Heart left ventricle (tissue), 16 donors: ENCODE results near the gene WDR62. TPM values are rescaled to one million over a fixed set of nuclear protein-coding genes. Genes with fewer than 3 reads are reported as not detected.

Source experiments
- ATAC-seq, 4 donors: fragments of 200-7000 bp; cut with Tn5 transposase; one replicate each; pipeline ENCODE4 v1.9.1; 2020 to 2022; ENCODE audit warnings: moderate library complexity in 4 of 4, mild to moderate bottlenecking in 3 of 4, moderate number of reproducible peaks in 1 of 4
- DNase-seq, 5 donors: peaks; one replicate each; pipeline ENCODE4 v3.0.0-alpha.2; 2020
- H3K27ac ChIP-seq, 12 donors: fragments of 200-600 bp; sonication (generic) in 4 of 12; one replicate each; pipeline versions ENCODE4 v1.5.0 to v1.8.0; 2016 to 2022; ENCODE audit warnings: mild to moderate bottlenecking in 2 of 12
- H3K27me3 ChIP-seq, 9 donors: fragments of 200-600 bp; sonication (generic) in 2 of 9; one replicate each; pipeline versions ENCODE4 v1.5.1 to v1.8.0; 2016 to 2022; ENCODE audit warnings: mild to moderate bottlenecking in 3 of 9
- H3K36me3 ChIP-seq, 9 donors: fragments of 200-600 bp; sonication (generic) in 2 of 9; one replicate each; pipeline versions ENCODE4 v1.5.0 to v1.8.0; 2018 to 2022; ENCODE audit warnings: mild to moderate bottlenecking in 2 of 9
- H3K4me1 ChIP-seq, 12 donors: fragments of 200-600 bp; sonication (generic) in 4 of 12; one replicate each; pipeline versions ENCODE4 v1.5.0 to v1.8.0; 2016 to 2022; ENCODE audit warnings: mild to moderate bottlenecking in 3 of 12
- H3K4me3 ChIP-seq, 12 donors: fragments of 200-600 bp; sonication (generic) in 4 of 12; one replicate each; pipeline versions ENCODE4 v1.5.0 to v1.8.0; 2017 to 2022; ENCODE audit warnings: mild to moderate bottlenecking in 9 of 12, moderate library complexity in 4 of 12
- H3K9me3 ChIP-seq, 12 donors: fragments of 200-600 bp; sonication (generic) in 4 of 12; one replicate each; pipeline versions ENCODE4 v1.5.0 to v1.8.0; 2016 to 2022; ENCODE audit warnings: mild to moderate bottlenecking in 1 of 12
- CTCF ChIP-seq, 12 donors: fragments of 200-600 bp; sonication (generic) in 4 of 12; IDR thresholded peaks; one replicate each; pipeline versions ENCODE4 v1.5.0 to v1.8.0; 2018 to 2022; ENCODE audit warnings: antibody characterized with exemption in 12 of 12, mild to moderate bottlenecking in 5 of 12
- POLR2A ChIP-seq, 2 donors: fragments of 450-650 bp; IDR thresholded peaks; one replicate each; pipeline ENCODE4 v1.6.1; 2017; ENCODE audit warnings: antibody characterized with exemption in 2 of 2, mild to moderate bottlenecking in 2 of 2, moderate library complexity in 2 of 2
- WGBS, 4 donors: extraction: QIAGEN DNeasy Blood & Tissue Kit in 2 of 4; methylation state at CpG; one replicate each; pipeline versions ENCODE4 v1.1.5 to v1.1.7; 2013 to 2018; 5-methylcytosine and 5-hydroxymethylcytosine counted together
- intact Hi-C, 10 donors: fragments of 100-400 bp; cut with DNase I; formaldehyde crosslinking; loops; one replicate each; pipeline versions ENCODE4 v1.11.1 to v1.14.2; 2022
- polyA plus RNA-seq, 2 donors: library from polyadenylated mRNA; stranded (reverse); fragments of 200-250 nt; gene quantifications; one replicate each; pipeline ENCODE4 v1.2.3, GENCODE V29; 2013
- total RNA-seq, 9 donors: library from RNA; depleted of rRNA in 2 of 9; stranded (reverse); fragments of >200 nt in 2 of 9; fragmentation: NEBNext Ultra II Directional in 3 of 9; extraction: Animal tissue kit (Norgen Biotek cat#: 25700) in 3 of 9; gene quantifications; one replicate each; pipeline versions ENCODE4 v1.1.0 to v1.2.4, GENCODE V29; 2016 to 2023
- donor health status: ischemic (EF 13 %, LVEDD 7.1; RV severe dilation, severe dysfunction).
- donor health status: healthy with polysubstance abuse.
- donor health status: DM: no; HTN: yes; CAD: no.
- donor health status: DM: no; HTN: no; CAD: no.
- donor health status: ischemic (EF 25% LVEDD 6.9; RV normal size, moderate dysfunction).
- donor health status: ischemic (EF 25% LVEDD 5.7; RV mildly dilated, moderate dysfunction).
- donor health status: healthy.
- donor health status: DM: yes; HTN: yes; CAD: no.
- donor health status: ischemic (EF 35%, LVEDD 5.7; RV mildly dilated, moderate dysfunction).
- donor health status: nonischemic (EF 11% LVEDD 7.7; RV severe dilation, severe dysfunction).
- donor health status: DM: yes; HTN: yes; CAD: no.
- donor health status: PGD.
- donor health status: ischemic (EF 29% LVEDD 5.4; RV normal size, mild dysfunction).
- donor health status: nonischemic (EF 23%, LVEDD 6.1; RV moderate dilation, normal function).

The WDR62 gene
- total and polyA plus RNA-seq, 11 donors, result 1.4 to 24.3 (median 7.7) TPM

- peaks cover 0 to 9% (median 0%) of the 10 kb centered on the region in 9 donors for H3K27me3 ChIP-seq
- WGBS, 4 donors, result 79 to 87% (median 82%) methylated on average over 10 of the region's 10 CpGs
Measured at GRCh38 chr19:36028313-36029041, 26.2 kb upstream of the WDR62 start.

GRCh38 chr19:36030264-36031148, 24.2 kb upstream of the WDR62 start:
- TF ChIP-seq POLR2A (IDR thresholded peaks at IDR 0.05) (no peak), CTCF (IDR thresholded peaks at IDR 0.05) (peak in 1 of 12 donors; percentile 15)
- H3K9me3 ChIP-seq, result no peaks in the 10 kb centered on the region
- peaks cover 0 to 9% (median 0%) of the 10 kb centered on the region in 9 donors for H3K27me3 ChIP-seq
- ATAC-seq (no peak), DNase-seq (no peak)
- WGBS, 4 donors, result 84 to 91% (median 88%) methylated on average over 8 of the region's 8 CpGs
- no peak overlapping the region for H3K27ac ChIP-seq
- H3K4me3 ChIP-seq, result no peak overlapping the region
- peaks cover 0 to 15% (median 2%) of the 10 kb centered on the region in 12 donors for H3K4me1 ChIP-seq
- peaks cover 0 to 17% (median 0%) of the 10 kb centered on the region in 9 donors for H3K36me3 ChIP-seq
- intact Hi-C loops, result no loop called here

More at GRCh38 chr19:36028313-36029041, 26.2 kb upstream of the WDR62 start:
- no peaks in the 10 kb centered on the region for H3K9me3 ChIP-seq
- TF ChIP-seq CTCF (IDR thresholded peaks at IDR 0.05), result no peak
- no peak for TF ChIP-seq POLR2A (IDR thresholded peaks at IDR 0.05)
- H3K36me3 ChIP-seq, result peaks cover 0 to 21% (median 4%) of the 10 kb centered on the region in 9 donors
- peaks cover 0 to 15% (median 2%) of the 10 kb centered on the region in 12 donors for H3K4me1 ChIP-seq
- DNase-seq, result no peak
- intact Hi-C loops, result no loop called here
- H3K4me3 ChIP-seq, result no peak overlapping the region
- no peak for ATAC-seq
- H3K27ac ChIP-seq, result no peak overlapping the region

GRCh38 chr19:36031308-36031707, 23.4 kb upstream of the WDR62 start:
- TF ChIP-seq POLR2A (IDR thresholded peaks at IDR 0.05), result no peak
- no peak for TF ChIP-seq CTCF (IDR thresholded peaks at IDR 0.05)
- intact Hi-C loops, result no loop called here
- H3K4me1 ChIP-seq, result peaks cover 0 to 15% (median 2%) of the 10 kb centered on the region in 12 donors
- H3K27me3 ChIP-seq, result peaks cover 0 to 9% (median 0%) of the 10 kb centered on the region in 9 donors
- ATAC-seq (no peak), DNase-seq (no peak)
- WGBS, 4 donors, result 93 to 96% (median 95%) methylated on average over 6 of the region's 6 CpGs
- no peak overlapping the region for H3K4me3 ChIP-seq
- no peaks in the 10 kb centered on the region for H3K9me3 ChIP-seq
- H3K36me3 ChIP-seq, result peaks cover 0 to 13% (median 0%) of the 10 kb centered on the region in 9 donors
- no peak overlapping the region for H3K27ac ChIP-seq
